ENCODE data around the gene TAL2. TPM values are rescaled to one million over a fixed set of nuclear protein-coding genes. Genes with fewer than 3 reads are reported as not detected.

TAL2 gene
- total RNA-seq, 1 experiment from 2014 or later: not detected

- DNase-seq (ENCODE audit: low read depth, low spot score): no peak
- Histone ChIP-seq H3K27me3 (ENCODE audit: control insufficient read depth, insufficient read depth, low read length) (no peaks in the 10 kb centered on the region), H3K36me3 (ENCODE audit: control insufficient read depth, insufficient read depth, low read length) (no peaks in the 10 kb centered on the region), H3K27ac (ENCODE audit: low read length) (no peak overlapping the region), H3K9me3 (ENCODE audit: control insufficient read depth, insufficient read depth, low read depth, low read length) (no peaks in the 10 kb centered on the region), H3K4me3 (ENCODE audit: low read depth in 2 of 2, low read length in 2 of 2) (no peak overlapping the region), H3K4me1 (ENCODE audit: control insufficient read depth, insufficient read depth, low read length) (peaks cover 16% of the 10 kb centered on the region)
- ChIA-PET POLR2A (no interaction called here), CTCF (no interaction called here)
- no peak for ATAC-seq
- intact Hi-C loops (cut with micrococcal nuclease; ENCODE audit: unreplicated experiment): no loop called here
- in situ Hi-C loops (cut with HindIII; ENCODE audit: low pct_unique_long_range_greater_than_20kb, low sequenced_read_pairs): no loop called here
- no peak for TF ChIP-seq REST (IDR thresholded peaks at IDR 0.05; ENCODE audit: insufficient read depth in 1 of 2, low read depth in 2 of 2, low read length in 1 of 2)
- no TSS peak for BruUV-seq (replicated peaks)
Measured at GRCh38 chr9:105698348-105698870, 36.2 kb downstream of the TAL2 start.

- Histone ChIP-seq H3K27me3 (ENCODE audit: control insufficient read depth, insufficient read depth, low read length) (no peaks in the 10 kb centered on the region), H3K27ac (ENCODE audit: low read length) (no peak overlapping the region), H3K4me1 (ENCODE audit: control insufficient read depth, insufficient read depth, low read length) (peaks cover 14% of the 10 kb centered on the region), H3K36me3 (ENCODE audit: control insufficient read depth, insufficient read depth, low read length) (no peaks in the 10 kb centered on the region), H3K4me3 (ENCODE audit: low read depth in 2 of 2, low read length in 2 of 2) (no peak overlapping the region), H3K9me3 (ENCODE audit: control insufficient read depth, insufficient read depth, low read depth, low read length) (no peaks in the 10 kb centered on the region)
- in situ Hi-C loops (cut with HindIII; ENCODE audit: low pct_unique_long_range_greater_than_20kb, low sequenced_read_pairs) (no loop called here), intact Hi-C loops (cut with micrococcal nuclease; ENCODE audit: unreplicated experiment) (no loop called here)
- CTCF ChIA-PET: no interaction called here
- DNase-seq (ENCODE audit: low read depth, low spot score) (no peak), ATAC-seq (no peak)
- POLR2A ChIA-PET: no interaction called here
- TF ChIP-seq REST (IDR thresholded peaks at IDR 0.05; ENCODE audit: insufficient read depth in 1 of 2, low read depth in 2 of 2, low read length in 1 of 2) (no peak), CTCF (IDR thresholded peaks at IDR 0.05) (no peak), POLR2AphosphoS5 (IDR thresholded peaks at IDR 0.05; ENCODE audit: low read depth, low read length) (no peak), TCF7L2 (IDR thresholded peaks at IDR 0.05; ENCODE audit: low read depth, low read length) (no peak), SIN3A (IDR thresholded peaks at IDR 0.05; ENCODE audit: borderline replicate concordance, insufficient read depth, low read depth, low read length) (no peak)
- no TSS peak for BruUV-seq (replicated peaks)
Measured at GRCh38 chr9:105700668-105701067, 38.4 kb downstream of the TAL2 start.

Measured in Panc1 (cell line).